H9 (cell line): Measurements from ENCODE around the gene NNT. TPM values are rescaled to one million over a fixed set of nuclear protein-coding genes. Genes with fewer than 3 reads are reported as not detected.
A peak's percentile ranks its signal among the peaks of the same experiment; 100 is the strongest.

ENCODE experiments used
- DNase-seq: peaks from one replicate; pipeline ENCODE4 v3.0.0-alpha.2; 2017
- H2AFZ ChIP-seq: one replicate; pipeline ENCODE4 v1.6.1; 2013; ENCODE audit warnings: mild to moderate bottlenecking, low read length, control low read depth, moderate library complexity
- H2AK5ac ChIP-seq: 2 replicates; pipeline ENCODE4 v1.6.1; 2013; ENCODE audit warnings: low read length, control low read depth, mixed read lengths; ENCODE audit not compliant: insufficient read length
- H2BK120ac ChIP-seq: one replicate; pipeline ENCODE4 v1.6.1; 2013; ENCODE audit warnings: low read depth, mild to moderate bottlenecking, low read length, control low read depth, inconsistent platforms; ENCODE audit not compliant: poor library complexity, severe bottlenecking
- H2BK12ac ChIP-seq: 2 replicates; pipeline ENCODE4 v1.6.1; 2013; ENCODE audit warnings: low read length, control low read depth, mixed read lengths, low read depth; ENCODE audit not compliant: insufficient read length
- H2BK15ac ChIP-seq: 2 replicates; pipeline ENCODE4 v1.6.1; 2013; ENCODE audit warnings: low read depth, low read length, control low read depth
- H2BK20ac ChIP-seq: one replicate; pipeline ENCODE4 v1.6.1; 2013; ENCODE audit warnings: low read depth, mild to moderate bottlenecking, low read length, control low read depth, inconsistent platforms; ENCODE audit not compliant: poor library complexity, severe bottlenecking
- H2BK5ac ChIP-seq: 2 replicates; pipeline ENCODE4 v1.6.1; 2013; ENCODE audit warnings: low read length, control low read depth, mixed read lengths; ENCODE audit not compliant: insufficient read length
- H3K14ac ChIP-seq: 2 replicates; pipeline ENCODE4 v1.6.1; 2013; ENCODE audit warnings: low read length, control low read depth; ENCODE audit not compliant: insufficient read depth
- H3K18ac ChIP-seq: 2 replicates; pipeline ENCODE4 v1.6.1; 2013; ENCODE audit warnings: low read depth, mild to moderate bottlenecking, mixed read lengths, low read length, control low read depth; ENCODE audit not compliant: insufficient read length
- H3K23ac ChIP-seq: 2 replicates; pipeline ENCODE4 v1.6.1; 2013; ENCODE audit warnings: low read length, control low read depth, mixed read lengths, low read depth; ENCODE audit not compliant: insufficient read length
- H3K23me2 ChIP-seq: 2 replicates; pipeline ENCODE4 v1.6.1; 2013; ENCODE audit warnings: low read depth, mild to moderate bottlenecking, mixed read lengths, low read length, control low read depth; ENCODE audit not compliant: insufficient read length, poor library complexity, severe bottlenecking
- H3K27ac ChIP-seq: 2 replicates; pipeline ENCODE4 v1.5.1; 2013; ENCODE audit warnings: low read length, control low read depth, mixed read lengths, low read depth; ENCODE audit not compliant: insufficient read length
- H3K27me3 ChIP-seq: 2 replicates; pipeline ENCODE4 v1.6.1; 2013; ENCODE audit warnings: low read length, control low read depth, inconsistent platforms; ENCODE audit not compliant: insufficient read depth
- H3K4ac ChIP-seq: 2 replicates; pipeline ENCODE4 v1.6.1; 2013; ENCODE audit warnings: low read depth, mild to moderate bottlenecking, control low read depth, inconsistent platforms, low read length, moderate library complexity
- H3K4me1 ChIP-seq: 2 replicates; pipeline ENCODE4 v1.6.1; 2013; ENCODE audit warnings: low read length, control low read depth, inconsistent platforms; ENCODE audit not compliant: insufficient read depth
- H3K4me2 ChIP-seq: 2 replicates; pipeline ENCODE4 v1.6.1; 2013; ENCODE audit warnings: low read length, control low read depth, mixed read lengths; ENCODE audit not compliant: insufficient read length, insufficient read depth
- H3K56ac ChIP-seq: 2 replicates; pipeline ENCODE4 v1.6.1; 2013; ENCODE audit warnings: low read depth, mild to moderate bottlenecking, mixed read lengths, low read length, control low read depth; ENCODE audit not compliant: insufficient read length
- H3K79me1 ChIP-seq: 2 replicates; pipeline ENCODE4 v1.6.1; 2013; ENCODE audit warnings: low read depth, mild to moderate bottlenecking, moderate library complexity, low read length, control low read depth, inconsistent platforms; ENCODE audit not compliant: insufficient read depth, poor library complexity, severe bottlenecking
- H3K79me2 ChIP-seq: 2 replicates; pipeline ENCODE4 v1.6.1; 2013; ENCODE audit warnings: low read length, control low read depth, inconsistent platforms; ENCODE audit not compliant: insufficient read depth
- H3K9ac ChIP-seq: 2 replicates; pipeline ENCODE4 v1.6.1; 2013; ENCODE audit warnings: low read length, control low read depth, mixed read lengths; ENCODE audit not compliant: insufficient read length; ENCODE audit errors: extremely low read depth
- H3K9me3 ChIP-seq: one replicate; pipeline ENCODE4 v1.6.1; 2013; ENCODE audit warnings: low read depth, low read length, inconsistent platforms; ENCODE audit not compliant: control insufficient read depth
- H3T11ph ChIP-seq: one replicate; pipeline ENCODE4 v1.6.1; 2013; ENCODE audit warnings: mild to moderate bottlenecking, low read length, control low read depth, inconsistent platforms
- H4K20me1 ChIP-seq: one replicate; pipeline ENCODE4 v1.6.1; 2013; ENCODE audit not compliant: control insufficient read depth, insufficient read length, insufficient read depth
- H4K5ac ChIP-seq: 2 replicates; pipeline ENCODE4 v1.6.1; 2013; ENCODE audit warnings: low read depth, mild to moderate bottlenecking, mixed read lengths, low read length, control low read depth; ENCODE audit not compliant: insufficient read length
- H4K8ac ChIP-seq: replicated peaks from 2 replicates; pipeline ENCODE4 v1.6.1; 2013; ENCODE audit warnings: low read length, control low read depth, mixed read lengths, low read depth; ENCODE audit not compliant: insufficient read length
- H4K91ac ChIP-seq: 2 replicates; pipeline ENCODE4 v1.6.1; 2013; ENCODE audit warnings: low read depth, mild to moderate bottlenecking, moderate library complexity, mixed read lengths, low read length, control low read depth; ENCODE audit not compliant: insufficient read length
- H3K27ac Mint-ChIP-seq, 3 experiments: 2 replicates in 2 of 3; 3 replicates in 1 of 3; pipeline ENCODE4 v1.8.0; 2020 to 2021; ENCODE audit warnings: mixed read lengths in 3 of 3, mild to moderate bottlenecking in 1 of 3, moderate library complexity in 1 of 3
- H3K27me3 Mint-ChIP-seq: 2 replicates; pipeline ENCODE4 v1.8.0; 2021; ENCODE audit warnings: low read depth, mild to moderate bottlenecking, moderate library complexity, mixed read lengths
- H3K36me3 Mint-ChIP-seq, 3 experiments: 2 replicates in 2 of 3; 3 replicates in 1 of 3; pipeline ENCODE4 v1.8.0; 2020 to 2021; ENCODE audit warnings: low read depth in 3 of 3, mixed read lengths in 3 of 3; ENCODE audit not compliant: insufficient read depth in 1 of 3
- H3K4me1 Mint-ChIP-seq, 2 experiments: 2 replicates each; pipeline ENCODE4 v1.8.0; 2020; ENCODE audit warnings: mixed read lengths in 2 of 2
- H3K4me3 Mint-ChIP-seq, 2 experiments: 2 replicates in 1 of 2; 3 replicates in 1 of 2; pipeline ENCODE4 v1.8.0; 2020 to 2021; ENCODE audit warnings: mild to moderate bottlenecking in 2 of 2, mixed read lengths in 2 of 2, moderate library complexity in 1 of 2
- H3K9me3 Mint-ChIP-seq, 2 experiments: 2 replicates in 1 of 2; 3 replicates in 1 of 2; pipeline ENCODE4 v1.8.0; 2020; ENCODE audit warnings: mild to moderate bottlenecking in 2 of 2, mixed read lengths in 2 of 2, moderate library complexity in 1 of 2
- WGBS: extraction: QIAGEN DNeasy Blood & Tissue Kit; methylation state at CpG from one replicate; pipeline ENCODE4 v1.1.7; 2013; ENCODE audit warnings: missing lambda C conversion rate, low lambda C conversion rate, mixed read lengths; ENCODE audit not compliant: insufficient read length; ENCODE audit errors: extremely low coverage; 5-methylcytosine and 5-hydroxymethylcytosine counted together
- long read RNA-seq: library from polyadenylated mRNA; unstranded; transcript quantifications from one replicate; pipeline ENCODE4 v2.0.0, GENCODE V29; 2020
- total RNA-seq: library from RNA; stranded (reverse); gene quantifications from 2 replicates; pipeline ENCODE4 v1.2.1, GENCODE V29; 2021
- TF ChIP-seq, protein P1 (sequence below): fragments of 200-600 bp; sonication (generic); conservative IDR thresholded peaks from 3 replicates; pipeline ENCODE4 v1.8.0; 2021; ENCODE audit warnings: antibody characterized with exemption, mild to moderate bottlenecking

NNT gene
- 25.2 and 27.6 TPM in 2 replicates for total RNA-seq
- long read RNA-seq, full-length matches to known transcripts, result 64 of 95 reads
- long read RNA-seq, partial matches to known transcripts, result 14 of 95 reads
- long read RNA-seq, other reads (novel, unspliced or antisense), result 17 of 95 reads

DNA sequence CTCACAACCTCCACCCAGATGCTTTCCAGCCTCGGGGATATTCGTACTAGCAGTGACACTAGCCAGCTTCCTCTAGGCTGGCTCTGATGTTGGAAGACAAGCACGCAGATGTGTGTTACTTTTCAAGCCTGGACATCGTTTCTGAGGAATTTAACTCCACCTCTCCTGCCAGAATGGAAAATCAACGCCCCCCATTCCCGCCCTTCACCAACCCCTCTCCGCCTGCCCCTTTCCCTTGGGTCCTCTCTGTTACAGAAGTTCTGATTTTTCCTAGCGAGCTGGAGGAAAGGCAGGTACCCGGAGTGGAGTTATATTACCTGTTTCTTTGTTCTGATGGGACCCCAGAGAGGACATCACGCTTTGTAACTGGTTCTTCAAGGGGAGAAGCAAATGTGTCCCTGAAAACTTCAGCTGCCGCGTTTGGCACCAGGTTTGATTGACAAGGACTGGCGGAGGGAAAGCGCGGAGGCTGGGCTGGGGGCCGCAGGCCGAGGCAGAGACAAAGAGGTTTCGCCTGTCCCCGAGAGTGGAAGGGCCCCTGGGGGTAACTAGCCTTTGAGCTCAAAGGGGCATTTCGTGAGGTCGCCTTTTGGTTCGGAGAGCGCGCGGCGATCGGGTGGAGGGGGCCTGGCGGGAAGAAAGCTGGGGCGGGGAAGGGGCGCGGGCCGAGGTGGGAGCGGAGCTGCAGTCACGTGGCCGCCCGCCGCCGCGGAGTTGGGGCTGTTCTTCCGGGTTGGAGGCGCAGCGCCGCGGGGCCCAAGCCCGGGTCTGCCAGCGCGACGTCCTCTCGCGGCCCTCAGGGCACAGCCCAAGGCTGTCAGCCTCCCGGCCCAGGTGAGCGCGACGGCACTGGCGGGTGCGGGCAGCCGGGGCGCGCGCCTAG, at the start of gene NNT:
NNT (plus strand) TSS at position 720 of the 883 bp plus-strand sequence. CDS start 6,016 bp downstream, outside the sequence.
- no peak within 1 kb of the TSS for H4K8ac ChIP-seq
- no peak within 1 kb of the TSS for H3K4ac ChIP-seq
- Mint-ChIP-seq H3K27me3 (peaks cover 3% of the 10 kb centered on the region; the same call in 1 of the 2 replicates), H3K36me3 (peaks cover 11 to 20% (median 19%) of the 10 kb centered on the region in 3 experiments), H3K4me1 (peaks cover 38 to 39% of the 10 kb centered on the region in 2 experiments), H3K27ac (peak within 1 kb of the TSS; percentile 48 to 97 (median 93); a peak in 6 of 7 replicates), H3K9me3 (peaks cover 0 to 4% of the 10 kb centered on the region in 2 experiments; a peak in 3 of 5 replicates), H3K4me3 (peak within 1 kb of the TSS; percentile 82 to 90)
- no CpG with 5 or more reads among the region's 60 CpGs for WGBS
- no peak within 1 kb of the TSS for H4K5ac ChIP-seq
- H4K20me1 ChIP-seq, result no peaks in the 10 kb centered on the region
- H3K56ac ChIP-seq, result no peak within 1 kb of the TSS
- no peak within 1 kb of the TSS for H3K23ac ChIP-seq
- no peak within 1 kb of the TSS for H3T11ph ChIP-seq
- H2AK5ac ChIP-seq, result no peak within 1 kb of the TSS
- H3K18ac ChIP-seq, result peak within 1 kb of the TSS; percentile 89
- no peaks in the 10 kb centered on the region for H3K79me2 ChIP-seq
- peak within 1 kb of the TSS; percentile 88 for H3K14ac ChIP-seq
- H3K4me2 ChIP-seq, result peak within 1 kb of the TSS; percentile 97
- TF ChIP-seq, protein P1, sequence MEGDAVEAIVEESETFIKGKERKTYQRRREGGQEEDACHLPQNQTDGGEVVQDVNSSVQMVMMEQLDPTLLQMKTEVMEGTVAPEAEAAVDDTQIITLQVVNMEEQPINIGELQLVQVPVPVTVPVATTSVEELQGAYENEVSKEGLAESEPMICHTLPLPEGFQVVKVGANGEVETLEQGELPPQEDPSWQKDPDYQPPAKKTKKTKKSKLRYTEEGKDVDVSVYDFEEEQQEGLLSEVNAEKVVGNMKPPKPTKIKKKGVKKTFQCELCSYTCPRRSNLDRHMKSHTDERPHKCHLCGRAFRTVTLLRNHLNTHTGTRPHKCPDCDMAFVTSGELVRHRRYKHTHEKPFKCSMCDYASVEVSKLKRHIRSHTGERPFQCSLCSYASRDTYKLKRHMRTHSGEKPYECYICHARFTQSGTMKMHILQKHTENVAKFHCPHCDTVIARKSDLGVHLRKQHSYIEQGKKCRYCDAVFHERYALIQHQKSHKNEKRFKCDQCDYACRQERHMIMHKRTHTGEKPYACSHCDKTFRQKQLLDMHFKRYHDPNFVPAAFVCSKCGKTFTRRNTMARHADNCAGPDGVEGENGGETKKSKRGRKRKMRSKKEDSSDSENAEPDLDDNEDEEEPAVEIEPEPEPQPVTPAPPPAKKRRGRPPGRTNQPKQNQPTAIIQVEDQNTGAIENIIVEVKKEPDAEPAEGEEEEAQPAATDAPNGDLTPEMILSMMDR, result no peak
- no peaks in the 10 kb centered on the region; the same call in 1 of the 2 replicates for H3K4me1 ChIP-seq
- H3K9me3 ChIP-seq, result no peaks in the 10 kb centered on the region
- H2BK120ac ChIP-seq, result no peak within 1 kb of the TSS
- no peak within 1 kb of the TSS for H2BK15ac ChIP-seq
- peak within 1 kb of the TSS; percentile 70 for H3K9ac ChIP-seq
- H2AFZ ChIP-seq, result peak within 1 kb of the TSS; percentile 16
- H2BK12ac ChIP-seq, result no peak within 1 kb of the TSS
- no peaks in the 10 kb centered on the region for H3K27me3 ChIP-seq
- peaks cover 13% of the 10 kb centered on the region for H3K23me2 ChIP-seq
- H2BK5ac ChIP-seq, result no peak within 1 kb of the TSS
- no peak within 1 kb of the TSS for H3K27ac ChIP-seq
- H3K79me1 ChIP-seq, result no peaks in the 10 kb centered on the region
- no peak within 1 kb of the TSS for H2BK20ac ChIP-seq
- DNase-seq, result peak; percentile 85
- no peak within 1 kb of the TSS for H4K91ac ChIP-seq
